SK-N-SH treated with all-trans-retinoic acid at 6 μM for 48 hours (cell line): ENCODE measurements around the gene LAMTOR2.

Experiments used
- ATAC-seq: fragments of 200-7000 bp; cut with Tn5 transposase; 3 replicates; pipeline ENCODE4 v1.9.1; 2020; ENCODE audit warnings: mild to moderate bottlenecking, moderate library complexity
- ARNTL ChIP-seq: fragments of 450-650 bp; formaldehyde crosslinking; IDR thresholded peaks from 2 replicates; pipeline ENCODE4 v1.5.0; 2020; ENCODE audit warnings: low read depth, mild to moderate bottlenecking, moderate library complexity, borderline replicate concordance
- BACH2 ChIP-seq: fragments of 250-450 bp; sonication (Bioruptor Pico); IDR thresholded peaks from 2 replicates; pipeline ENCODE4 v1.9.0; 2021; ENCODE audit warnings: mild to moderate bottlenecking, borderline replicate concordance
- CSDC2 ChIP-seq: fragments of 250-450 bp; sonication (Bioruptor Pico); IDR thresholded peaks from 2 replicates; pipeline ENCODE4 v1.5.0; 2020; ENCODE audit warnings: mild to moderate bottlenecking, moderate library complexity
- ESRRG ChIP-seq: fragments of 250-450 bp; sonication (Bioruptor Pico); IDR thresholded peaks from 2 replicates; pipeline ENCODE4 v1.6.1; 2021; ENCODE audit warnings: mild to moderate bottlenecking
- GLIS3 ChIP-seq: fragments of 250-450 bp; sonication (Bioruptor Pico); IDR thresholded peaks from 2 replicates; pipeline ENCODE4 v1.5.0; 2020; ENCODE audit warnings: mild to moderate bottlenecking, moderate library complexity
- OSR1 ChIP-seq: fragments of 250-450 bp; sonication (Bioruptor Pico); IDR thresholded peaks from 2 replicates; pipeline ENCODE4 v1.8.0; 2022; ENCODE audit warnings: moderate library complexity, mild to moderate bottlenecking, inconsistent platforms
- PATZ1 ChIP-seq: fragments of 250-450 bp; sonication (Bioruptor Pico); IDR thresholded peaks from 2 replicates; pipeline ENCODE4 v1.8.0; 2020; ENCODE audit warnings: mild to moderate bottlenecking, moderate library complexity, borderline replicate concordance
- POU6F1 ChIP-seq: fragments of 250-450 bp; sonication (Bioruptor Pico); IDR thresholded peaks from 2 replicates; pipeline ENCODE4 v1.8.0; 2021; ENCODE audit warnings: low read depth, mild to moderate bottlenecking, moderate library complexity, borderline replicate concordance
- PPARA ChIP-seq: fragments of 250-450 bp; sonication (Bioruptor Pico); IDR thresholded peaks from 2 replicates; pipeline ENCODE4 v1.5.0; 2020; ENCODE audit warnings: mild to moderate bottlenecking, borderline replicate concordance
- RARB ChIP-seq: fragments of 250-450 bp; sonication (Bioruptor Pico); IDR thresholded peaks from 2 replicates; pipeline ENCODE4 v1.8.0; 2021; ENCODE audit warnings: mild to moderate bottlenecking, moderate library complexity
- SNAI2 ChIP-seq: fragments of 250-450 bp; sonication (Bioruptor Pico); IDR thresholded peaks from 2 replicates; pipeline ENCODE4 v1.5.0; 2020; ENCODE audit warnings: mild to moderate bottlenecking, moderate library complexity
- TCF4 ChIP-seq: fragments of 250-450 bp; sonication (Bioruptor Pico); IDR thresholded peaks from 2 replicates; pipeline ENCODE4 v1.8.0; 2021; ENCODE audit warnings: mild to moderate bottlenecking, moderate library complexity, borderline replicate concordance
- ZC3H10 ChIP-seq: fragments of 250-450 bp; sonication (Bioruptor Pico); IDR thresholded peaks from 2 replicates; pipeline ENCODE4 v1.5.1; 2021; ENCODE audit warnings: mild to moderate bottlenecking, moderate library complexity
- ZFP3 ChIP-seq: fragments of 250-450 bp; sonication (Bioruptor Pico); IDR thresholded peaks from 2 replicates; pipeline ENCODE4 v1.5.0; 2020; ENCODE audit warnings: mild to moderate bottlenecking, moderate library complexity
- ZFP30 ChIP-seq: fragments of 450-650 bp; formaldehyde crosslinking; IDR thresholded peaks from 2 replicates; pipeline ENCODE4 v1.5.0; 2022; ENCODE audit warnings: mild to moderate bottlenecking, moderate library complexity
- ZNF565 ChIP-seq: fragments of 450-650 bp; formaldehyde crosslinking; conservative IDR thresholded peaks from 2 replicates; pipeline ENCODE4 v1.5.0; 2020; ENCODE audit warnings: low read depth, mild to moderate bottlenecking, moderate library complexity
- ZNF70 ChIP-seq: fragments of 450-650 bp; formaldehyde crosslinking; IDR thresholded peaks from 2 replicates; pipeline ENCODE4 v1.5.0; 2020; ENCODE audit warnings: mild to moderate bottlenecking, moderate library complexity
- ZNF8 ChIP-seq: fragments of 450-650 bp; formaldehyde crosslinking; IDR thresholded peaks from 2 replicates; pipeline ENCODE4 v1.5.0; 2020; ENCODE audit warnings: mild to moderate bottlenecking, moderate library complexity
- TF ChIP-seq, protein P1 (sequence below): fragments of 250-450 bp; sonication (Bioruptor Pico); IDR thresholded peaks from 2 replicates; pipeline ENCODE4 v1.5.1; 2021; ENCODE audit warnings: mild to moderate bottlenecking, moderate library complexity
- TF ChIP-seq, protein P2 (sequence below): fragments of 250-450 bp; sonication (Bioruptor Pico); IDR thresholded peaks from 2 replicates; pipeline ENCODE4 v1.5.0; 2020; ENCODE audit warnings: mild to moderate bottlenecking, moderate library complexity
- TF ChIP-seq, protein P3 (sequence below): fragments of 250-450 bp; sonication (Bioruptor Pico); IDR thresholded peaks from 2 replicates; pipeline ENCODE4 v1.5.1; 2020; ENCODE audit warnings: low read depth, mild to moderate bottlenecking, moderate library complexity

The LAMTOR2 gene

DNA sequence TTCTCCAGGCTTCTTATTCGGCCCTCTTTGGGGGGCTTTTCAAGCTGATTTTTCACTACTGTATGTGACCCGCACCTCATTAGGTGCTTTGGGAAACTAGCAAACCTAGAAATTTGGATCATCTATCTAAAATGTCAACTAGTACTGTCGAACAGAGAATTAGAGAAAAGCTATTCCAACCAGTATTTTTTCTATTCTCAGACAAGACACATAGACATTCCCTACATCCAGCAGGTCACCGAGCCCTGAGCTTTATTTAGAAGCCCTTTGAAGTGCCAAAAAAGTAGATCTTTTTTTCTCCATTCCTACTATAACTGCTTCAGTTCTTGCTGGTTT lies 33.5 kb upstream of the LAMTOR2 start (continued):
- no peak for TF ChIP-seq PATZ1 (CRISPR knock-in tag)
- no peak for TF ChIP-seq ZC3H10 (CRISPR knock-in tag)
- no peak for TF ChIP-seq ARNTL (CRISPR knock-in tag)

DNA sequence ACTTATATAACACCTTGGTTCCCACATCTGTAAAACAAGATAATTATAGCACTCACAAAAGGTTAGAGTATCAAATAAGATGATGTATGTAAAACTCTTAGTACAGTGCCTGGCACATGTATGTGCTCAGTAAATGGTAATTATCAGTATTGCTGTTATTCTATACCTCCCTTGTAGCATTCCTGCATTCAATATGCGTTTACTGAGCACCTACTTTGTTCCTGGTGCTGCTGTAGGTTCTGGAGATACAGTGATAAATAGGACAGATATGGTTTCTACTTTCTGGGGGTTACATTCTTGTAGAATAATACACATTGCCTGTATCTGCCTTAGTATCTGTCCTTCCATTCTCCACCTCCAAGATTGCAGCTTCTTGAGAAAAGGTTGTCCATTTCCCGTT lies 32.6 kb upstream of the LAMTOR2 start:
- no peak for ATAC-seq
- TF ChIP-seq, protein P1, sequence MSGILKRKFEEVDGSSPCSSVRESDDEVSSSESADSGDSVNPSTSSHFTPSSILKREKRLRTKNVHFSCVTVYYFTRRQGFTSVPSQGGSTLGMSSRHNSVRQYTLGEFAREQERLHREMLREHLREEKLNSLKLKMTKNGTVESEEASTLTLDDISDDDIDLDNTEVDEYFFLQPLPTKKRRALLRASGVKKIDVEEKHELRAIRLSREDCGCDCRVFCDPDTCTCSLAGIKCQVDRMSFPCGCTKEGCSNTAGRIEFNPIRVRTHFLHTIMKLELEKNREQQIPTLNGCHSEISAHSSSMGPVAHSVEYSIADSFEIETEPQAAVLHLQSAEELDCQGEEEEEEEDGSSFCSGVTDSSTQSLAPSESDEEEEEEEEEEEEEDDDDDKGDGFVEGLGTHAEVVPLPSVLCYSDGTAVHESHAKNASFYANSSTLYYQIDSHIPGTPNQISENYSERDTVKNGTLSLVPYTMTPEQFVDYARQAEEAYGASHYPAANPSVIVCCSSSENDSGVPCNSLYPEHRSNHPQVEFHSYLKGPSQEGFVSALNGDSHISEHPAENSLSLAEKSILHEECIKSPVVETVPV: no peak
- TF ChIP-seq PPARA (CRISPR knock-in tag): no peak
- no peak for TF ChIP-seq ESRRG (CRISPR knock-in tag)
- no peak for TF ChIP-seq CSDC2
- no peak for TF ChIP-seq RARB
- TF ChIP-seq, protein P2, sequence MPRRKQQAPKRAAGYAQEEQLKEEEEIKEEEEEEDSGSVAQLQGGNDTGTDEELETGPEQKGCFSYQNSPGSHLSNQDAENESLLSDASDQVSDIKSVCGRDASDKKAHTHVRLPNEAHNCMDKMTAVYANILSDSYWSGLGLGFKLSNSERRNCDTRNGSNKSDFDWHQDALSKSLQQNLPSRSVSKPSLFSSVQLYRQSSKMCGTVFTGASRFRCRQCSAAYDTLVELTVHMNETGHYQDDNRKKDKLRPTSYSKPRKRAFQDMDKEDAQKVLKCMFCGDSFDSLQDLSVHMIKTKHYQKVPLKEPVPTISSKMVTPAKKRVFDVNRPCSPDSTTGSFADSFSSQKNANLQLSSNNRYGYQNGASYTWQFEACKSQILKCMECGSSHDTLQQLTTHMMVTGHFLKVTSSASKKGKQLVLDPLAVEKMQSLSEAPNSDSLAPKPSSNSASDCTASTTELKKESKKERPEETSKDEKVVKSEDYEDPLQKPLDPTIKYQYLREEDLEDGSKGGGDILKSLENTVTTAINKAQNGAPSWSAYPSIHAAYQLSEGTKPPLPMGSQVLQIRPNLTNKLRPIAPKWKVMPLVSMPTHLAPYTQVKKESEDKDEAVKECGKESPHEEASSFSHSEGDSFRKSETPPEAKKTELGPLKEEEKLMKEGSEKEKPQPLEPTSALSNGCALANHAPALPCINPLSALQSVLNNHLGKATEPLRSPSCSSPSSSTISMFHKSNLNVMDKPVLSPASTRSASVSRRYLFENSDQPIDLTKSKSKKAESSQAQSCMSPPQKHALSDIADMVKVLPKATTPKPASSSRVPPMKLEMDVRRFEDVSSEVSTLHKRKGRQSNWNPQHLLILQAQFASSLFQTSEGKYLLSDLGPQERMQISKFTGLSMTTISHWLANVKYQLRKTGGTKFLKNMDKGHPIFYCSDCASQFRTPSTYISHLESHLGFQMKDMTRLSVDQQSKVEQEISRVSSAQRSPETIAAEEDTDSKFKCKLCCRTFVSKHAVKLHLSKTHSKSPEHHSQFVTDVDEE (CRISPR knock-in tag): no peak
- TF ChIP-seq GLIS3 (CRISPR knock-in tag): no peak
- no peak for TF ChIP-seq ZNF565 (CRISPR knock-in tag)
- no peak for TF ChIP-seq TCF4 (CRISPR knock-in tag)
- no peak for TF ChIP-seq OSR1 (CRISPR knock-in tag)
- TF ChIP-seq ZFP3 (CRISPR knock-in tag): no peak

DNA sequence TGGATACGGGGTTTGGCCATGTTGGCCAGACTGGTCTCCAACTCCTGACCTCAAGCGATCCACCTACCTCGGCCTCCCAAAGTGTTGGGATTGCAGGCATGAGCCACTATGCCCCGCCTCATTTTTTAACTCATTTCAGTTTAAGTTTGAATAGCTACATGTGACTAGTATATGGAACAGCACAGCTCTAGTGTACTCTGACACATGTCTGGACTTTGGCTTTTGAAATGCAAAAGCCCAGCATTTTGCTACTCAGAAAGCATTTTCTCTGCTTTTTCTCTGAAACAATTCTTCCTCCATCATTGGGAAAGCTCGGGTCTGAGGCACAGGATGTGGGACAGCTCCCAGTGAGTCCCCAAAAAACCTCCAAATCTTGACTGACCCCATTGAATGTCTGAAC lies 29.8 kb upstream of the LAMTOR2 start:
- TF ChIP-seq ZFP30 (CRISPR knock-in tag): no peak
- TF ChIP-seq SNAI2 (CRISPR knock-in tag): no peak
- no peak for TF ChIP-seq ARNTL (CRISPR knock-in tag)
- TF ChIP-seq ZNF70: no peak
- TF ChIP-seq, protein P3, sequence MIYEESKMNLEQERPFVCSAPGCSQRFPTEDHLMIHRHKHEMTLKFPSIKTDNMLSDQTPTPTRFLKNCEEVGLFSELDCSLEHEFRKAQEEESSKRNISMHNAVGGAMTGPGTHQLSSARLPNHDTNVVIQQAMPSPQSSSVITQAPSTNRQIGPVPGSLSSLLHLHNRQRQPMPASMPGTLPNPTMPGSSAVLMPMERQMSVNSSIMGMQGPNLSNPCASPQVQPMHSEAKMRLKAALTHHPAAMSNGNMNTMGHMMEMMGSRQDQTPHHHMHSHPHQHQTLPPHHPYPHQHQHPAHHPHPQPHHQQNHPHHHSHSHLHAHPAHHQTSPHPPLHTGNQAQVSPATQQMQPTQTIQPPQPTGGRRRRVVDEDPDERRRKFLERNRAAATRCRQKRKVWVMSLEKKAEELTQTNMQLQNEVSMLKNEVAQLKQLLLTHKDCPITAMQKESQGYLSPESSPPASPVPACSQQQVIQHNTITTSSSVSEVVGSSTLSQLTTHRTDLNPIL (CRISPR knock-in tag): no peak
- no peak for TF ChIP-seq RARB
- no peak for TF ChIP-seq ZFP3 (CRISPR knock-in tag)
- no peak for TF ChIP-seq BACH2 (CRISPR knock-in tag)
- no peak for TF ChIP-seq PATZ1 (CRISPR knock-in tag)
- no peak for TF ChIP-seq ZNF8 (CRISPR knock-in tag)
- no peak for TF ChIP-seq POU6F1 (CRISPR knock-in tag)
- no peak for TF ChIP-seq ZNF565 (CRISPR knock-in tag)
- no peak for TF ChIP-seq TCF4 (CRISPR knock-in tag)
- no peak for TF ChIP-seq ZC3H10 (CRISPR knock-in tag)
- TF ChIP-seq, protein P1: no peak
- TF ChIP-seq PPARA (CRISPR knock-in tag): no peak
- no peak for TF ChIP-seq OSR1 (CRISPR knock-in tag)
- no peak for TF ChIP-seq ESRRG (CRISPR knock-in tag)
- no peak for TF ChIP-seq GLIS3 (CRISPR knock-in tag)
- TF ChIP-seq, all 23 proteins: peak for 0
- no peak for ATAC-seq
